Lower leg skin (tissue), 4 donors: Measurements from ENCODE around the gene NSL1. TPM values are rescaled to one million over a fixed set of nuclear protein-coding genes. Genes with fewer than 3 reads are reported as not detected.

Experiments used
- DNase-seq, 2 donors: peaks; one replicate each; pipeline ENCODE4 v3.0.0-alpha.2; 2019; ENCODE audit warnings: low spot score in 2 of 2
- H3K4me3 ChIP-seq: fragments of 200-600 bp; sonication (generic); 2 replicates; pipeline ENCODE4 v1.5.1; 2017; ENCODE audit warnings: mild to moderate bottlenecking, low read depth; ENCODE audit not compliant: poor library complexity, severe bottlenecking
- POLR2A ChIP-seq, 2 donors: fragments of 450-650 bp; IDR thresholded peaks; one replicate each; pipeline ENCODE4 v1.6.1; 2016 to 2017; ENCODE audit warnings: antibody characterized with exemption in 2 of 2, mild to moderate bottlenecking in 1 of 2, moderate library complexity in 1 of 2
- whole genome bisulfite sequencing, 2 donors: methylation state at CpG; one replicate each; pipeline ENCODE4 v1.1.5; 2018; 5-methylcytosine and 5-hydroxymethylcytosine counted together
- intact Hi-C: fragments of 100-400 bp; cut with DNase I; formaldehyde crosslinking; loops from one replicate; pipeline ENCODE4 v1.15.0; 2023; ENCODE audit warnings: low total_unique reads
- total RNA-seq, 4 donors: library from RNA; depleted of rRNA; stranded (reverse); fragments of >200 nt; gene quantifications; one replicate each; pipeline ENCODE4 v1.1.0, GENCODE V29; 2016
- TF ChIP-seq, protein P1 (sequence below), 3 donors: fragments of 450-650 bp; IDR thresholded peaks; one replicate each; pipeline ENCODE4 v1.5.1; 2016; ENCODE audit warnings: antibody characterized with exemption in 3 of 3, mild to moderate bottlenecking in 3 of 3, moderate library complexity in 2 of 3

NSL1 gene
- total RNA-seq, 4 donors from 2014 or later, result 13.9 to 41.8 (median 30.0) TPM

DNA sequence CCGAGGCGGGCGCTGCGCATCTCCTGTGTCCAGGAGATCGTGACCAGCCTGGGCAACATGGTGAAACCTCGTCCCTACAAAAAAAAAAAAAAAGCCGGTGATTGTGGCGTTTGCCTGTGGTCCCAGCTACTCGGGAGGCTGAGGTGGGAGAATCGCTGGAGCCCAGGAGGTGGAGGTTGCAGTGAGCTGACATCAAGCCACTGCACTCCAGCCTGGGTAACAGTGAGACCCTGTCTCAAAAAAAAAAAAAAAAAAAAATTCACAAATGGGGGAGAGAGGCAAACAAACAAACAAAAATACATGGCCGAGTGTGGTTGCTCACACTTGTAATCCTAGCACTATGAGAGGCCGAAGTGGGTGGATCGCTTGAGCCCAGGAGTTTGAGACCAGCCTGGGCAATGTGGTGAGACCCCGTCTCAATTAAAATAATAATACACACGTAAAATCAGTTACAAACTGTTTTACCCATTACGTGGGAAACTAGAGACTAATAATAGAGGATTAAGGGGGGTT lies 875 bp upstream of the NSL1 start:
- intact Hi-C loops, result no loop called here
- H3K4me3 ChIP-seq, result peak overlapping the region; percentile 84
- TF ChIP-seq POLR2A (IDR thresholded peaks at IDR 0.05), result no peak
- TF ChIP-seq, protein P1, sequence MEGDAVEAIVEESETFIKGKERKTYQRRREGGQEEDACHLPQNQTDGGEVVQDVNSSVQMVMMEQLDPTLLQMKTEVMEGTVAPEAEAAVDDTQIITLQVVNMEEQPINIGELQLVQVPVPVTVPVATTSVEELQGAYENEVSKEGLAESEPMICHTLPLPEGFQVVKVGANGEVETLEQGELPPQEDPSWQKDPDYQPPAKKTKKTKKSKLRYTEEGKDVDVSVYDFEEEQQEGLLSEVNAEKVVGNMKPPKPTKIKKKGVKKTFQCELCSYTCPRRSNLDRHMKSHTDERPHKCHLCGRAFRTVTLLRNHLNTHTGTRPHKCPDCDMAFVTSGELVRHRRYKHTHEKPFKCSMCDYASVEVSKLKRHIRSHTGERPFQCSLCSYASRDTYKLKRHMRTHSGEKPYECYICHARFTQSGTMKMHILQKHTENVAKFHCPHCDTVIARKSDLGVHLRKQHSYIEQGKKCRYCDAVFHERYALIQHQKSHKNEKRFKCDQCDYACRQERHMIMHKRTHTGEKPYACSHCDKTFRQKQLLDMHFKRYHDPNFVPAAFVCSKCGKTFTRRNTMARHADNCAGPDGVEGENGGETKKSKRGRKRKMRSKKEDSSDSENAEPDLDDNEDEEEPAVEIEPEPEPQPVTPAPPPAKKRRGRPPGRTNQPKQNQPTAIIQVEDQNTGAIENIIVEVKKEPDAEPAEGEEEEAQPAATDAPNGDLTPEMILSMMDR (IDR thresholded peaks at IDR 0.05), result no peak
- no peak for DNase-seq
- WGBS, 2 donors, result 19 to 21% methylated on average over 15 to 16 of the region's 16 CpGs

DNA sequence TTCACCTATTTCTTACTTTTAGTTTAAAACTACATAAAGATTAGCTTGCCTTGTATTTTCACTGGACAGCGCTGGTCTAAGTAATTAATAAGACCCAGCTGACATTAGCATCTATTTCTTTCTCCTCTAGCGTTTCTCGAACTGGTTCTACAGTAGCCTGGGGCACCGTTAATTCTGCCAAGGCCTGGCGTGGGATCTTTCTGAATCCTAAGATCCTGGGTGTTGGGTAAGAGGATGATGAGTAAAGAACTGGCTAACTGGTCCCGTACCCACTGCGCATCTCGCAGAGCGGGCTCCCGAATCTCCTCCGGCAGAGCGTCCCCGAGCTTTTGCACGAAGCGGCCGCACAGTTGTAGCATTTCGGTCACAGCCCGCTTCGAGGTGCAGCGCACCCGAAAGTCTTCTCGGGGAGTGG lies 309 bp downstream of the NSL1 start:
- WGBS, 2 donors, result 0% methylated on average over 22 of the region's 22 CpGs
- TF ChIP-seq POLR2A (IDR thresholded peaks at IDR 0.05), result no peak
- TF ChIP-seq, protein P1 (IDR thresholded peaks at IDR 0.05), result no peak
- peak in 1 of 2 donors; percentile 26 for DNase-seq
- intact Hi-C loops, result no loop called here
- peak overlapping the region; percentile 84 for H3K4me3 ChIP-seq

DNA sequence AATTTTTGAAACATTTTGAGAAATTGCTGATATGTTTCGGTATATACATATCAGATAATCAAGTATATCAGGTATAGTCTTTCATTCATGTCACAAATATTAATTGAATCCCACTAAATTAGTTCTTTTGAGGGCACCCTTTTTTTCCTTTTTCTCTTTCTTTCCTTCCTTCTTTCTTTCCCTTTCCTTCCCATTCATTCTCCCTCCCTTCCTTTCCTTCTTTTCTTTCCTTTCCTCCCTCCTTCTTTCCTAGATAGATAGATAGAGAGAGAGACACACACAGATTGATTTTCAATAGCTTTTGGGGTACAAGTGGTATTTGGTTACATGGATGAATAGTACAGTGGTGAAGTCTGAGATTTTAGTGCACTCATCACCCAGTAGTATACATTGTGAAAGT lies 5.7 kb downstream of the NSL1 start:
- WGBS, 2 donors, result 98% methylated on average over 1 of the region's 1 CpG
- DNase-seq, result no peak
- no peak overlapping the region for H3K4me3 ChIP-seq
- TF ChIP-seq, protein P1 (IDR thresholded peaks at IDR 0.05), result no peak
- intact Hi-C loops, result no loop called here

- TF ChIP-seq, protein P1 (IDR thresholded peaks at IDR 0.05), result no peak
- no peak for TF ChIP-seq POLR2A (IDR thresholded peaks at IDR 0.05)
- WGBS, 2 donors, result 61 to 85% methylated on average over 1 of the region's 1 CpG
- no peak overlapping the region for H3K4me3 ChIP-seq
- intact Hi-C loops, result no loop called here
- DNase-seq, result no peak
Measured at GRCh38 chr1:212783976-212784375, 7.6 kb downstream of the NSL1 start.

- TF ChIP-seq, protein P1 (IDR thresholded peaks at IDR 0.05), result no peak
- no peak for TF ChIP-seq POLR2A (IDR thresholded peaks at IDR 0.05)
- intact Hi-C loops, result no loop called here
- no peak overlapping the region for H3K4me3 ChIP-seq
- no peak for DNase-seq
- WGBS, 2 donors, result 89 to 93% methylated on average over 3 of the region's 3 CpGs
Measured at GRCh38 chr1:212782422-212783154, 9.0 kb downstream of the NSL1 start.
